ENCODE data around the gene WNK2.

Gene WNK2

DNA sequence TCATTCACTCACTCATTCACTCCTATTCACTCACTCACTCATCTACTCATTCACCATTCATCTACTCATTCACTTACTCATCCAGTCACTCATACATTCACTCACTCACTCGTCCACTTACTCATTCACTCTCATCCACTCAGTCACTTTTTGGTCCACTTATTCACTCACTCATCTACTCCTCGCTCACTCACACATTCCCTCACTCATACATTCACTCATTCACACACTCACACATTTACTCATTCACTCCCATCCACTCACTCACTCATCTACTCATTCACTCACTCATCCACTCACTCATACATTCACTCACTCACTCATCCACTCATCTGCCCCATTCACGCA is 27.7 kb downstream of the WNK2 start:
- TF ChIP-seq, protein P1, sequence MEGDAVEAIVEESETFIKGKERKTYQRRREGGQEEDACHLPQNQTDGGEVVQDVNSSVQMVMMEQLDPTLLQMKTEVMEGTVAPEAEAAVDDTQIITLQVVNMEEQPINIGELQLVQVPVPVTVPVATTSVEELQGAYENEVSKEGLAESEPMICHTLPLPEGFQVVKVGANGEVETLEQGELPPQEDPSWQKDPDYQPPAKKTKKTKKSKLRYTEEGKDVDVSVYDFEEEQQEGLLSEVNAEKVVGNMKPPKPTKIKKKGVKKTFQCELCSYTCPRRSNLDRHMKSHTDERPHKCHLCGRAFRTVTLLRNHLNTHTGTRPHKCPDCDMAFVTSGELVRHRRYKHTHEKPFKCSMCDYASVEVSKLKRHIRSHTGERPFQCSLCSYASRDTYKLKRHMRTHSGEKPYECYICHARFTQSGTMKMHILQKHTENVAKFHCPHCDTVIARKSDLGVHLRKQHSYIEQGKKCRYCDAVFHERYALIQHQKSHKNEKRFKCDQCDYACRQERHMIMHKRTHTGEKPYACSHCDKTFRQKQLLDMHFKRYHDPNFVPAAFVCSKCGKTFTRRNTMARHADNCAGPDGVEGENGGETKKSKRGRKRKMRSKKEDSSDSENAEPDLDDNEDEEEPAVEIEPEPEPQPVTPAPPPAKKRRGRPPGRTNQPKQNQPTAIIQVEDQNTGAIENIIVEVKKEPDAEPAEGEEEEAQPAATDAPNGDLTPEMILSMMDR (IDR thresholded peaks at IDR 0.05; ENCODE audit: insufficient read depth, low read length) = no peak
- TF ChIP-seq POLR2AphosphoS5 (IDR thresholded peaks at IDR 0.05; ENCODE audit: low read depth) (no peak), SPI1 (IDR thresholded peaks at IDR 0.05; ENCODE audit: borderline replicate concordance, low read depth) (no peak), GABPA (IDR thresholded peaks at IDR 0.05; ENCODE audit: low read depth) (no peak)
- TF ChIP-seq, protein P2, sequence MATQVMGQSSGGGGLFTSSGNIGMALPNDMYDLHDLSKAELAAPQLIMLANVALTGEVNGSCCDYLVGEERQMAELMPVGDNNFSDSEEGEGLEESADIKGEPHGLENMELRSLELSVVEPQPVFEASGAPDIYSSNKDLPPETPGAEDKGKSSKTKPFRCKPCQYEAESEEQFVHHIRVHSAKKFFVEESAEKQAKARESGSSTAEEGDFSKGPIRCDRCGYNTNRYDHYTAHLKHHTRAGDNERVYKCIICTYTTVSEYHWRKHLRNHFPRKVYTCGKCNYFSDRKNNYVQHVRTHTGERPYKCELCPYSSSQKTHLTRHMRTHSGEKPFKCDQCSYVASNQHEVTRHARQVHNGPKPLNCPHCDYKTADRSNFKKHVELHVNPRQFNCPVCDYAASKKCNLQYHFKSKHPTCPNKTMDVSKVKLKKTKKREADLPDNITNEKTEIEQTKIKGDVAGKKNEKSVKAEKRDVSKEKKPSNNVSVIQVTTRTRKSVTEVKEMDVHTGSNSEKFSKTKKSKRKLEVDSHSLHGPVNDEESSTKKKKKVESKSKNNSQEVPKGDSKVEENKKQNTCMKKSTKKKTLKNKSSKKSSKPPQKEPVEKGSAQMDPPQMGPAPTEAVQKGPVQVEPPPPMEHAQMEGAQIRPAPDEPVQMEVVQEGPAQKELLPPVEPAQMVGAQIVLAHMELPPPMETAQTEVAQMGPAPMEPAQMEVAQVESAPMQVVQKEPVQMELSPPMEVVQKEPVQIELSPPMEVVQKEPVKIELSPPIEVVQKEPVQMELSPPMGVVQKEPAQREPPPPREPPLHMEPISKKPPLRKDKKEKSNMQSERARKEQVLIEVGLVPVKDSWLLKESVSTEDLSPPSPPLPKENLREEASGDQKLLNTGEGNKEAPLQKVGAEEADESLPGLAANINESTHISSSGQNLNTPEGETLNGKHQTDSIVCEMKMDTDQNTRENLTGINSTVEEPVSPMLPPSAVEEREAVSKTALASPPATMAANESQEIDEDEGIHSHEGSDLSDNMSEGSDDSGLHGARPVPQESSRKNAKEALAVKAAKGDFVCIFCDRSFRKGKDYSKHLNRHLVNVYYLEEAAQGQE (IDR thresholded peaks at IDR 0.05; ENCODE audit: insufficient replicate concordance, low read depth) = no peak
- H3K27me3 ChIP-seq (ENCODE audit: insufficient read depth, poor library complexity, severe bottlenecking) = no peaks in the 10 kb centered on the region
- H3K27ac ChIP-seq (replicated peaks) = no peak overlapping the region
- DNase-seq (ENCODE audit: low read depth in 1 of 2, low spot score in 1 of 2) = no peak
- H3K4me3 ChIP-seq (replicated peaks; ENCODE audit: insufficient read depth, low read length) = no peak overlapping the region

DNA sequence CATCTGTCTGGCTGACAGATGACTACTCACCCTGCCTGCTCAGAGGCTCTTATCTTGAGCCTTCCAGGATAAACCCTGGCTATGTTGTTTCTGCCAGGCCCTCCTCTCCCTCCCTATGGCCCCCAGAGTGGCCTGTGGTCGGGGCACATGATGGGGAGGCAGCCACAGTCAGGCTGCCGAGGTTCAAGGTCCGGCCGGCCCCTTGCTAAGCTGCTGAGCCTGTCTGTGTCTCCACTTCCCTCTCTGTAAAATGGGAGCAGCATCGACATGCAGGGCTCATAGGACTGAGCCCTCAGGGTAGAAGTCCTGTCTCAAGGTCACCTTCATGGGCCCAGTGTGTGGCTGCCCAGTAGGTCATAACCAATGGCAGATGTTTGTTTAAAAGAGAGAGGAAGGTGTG is 28.5 kb downstream of the WNK2 start:
- Histone ChIP-seq H3K27ac (replicated peaks) (no peak overlapping the region), H3K4me3 (replicated peaks; ENCODE audit: insufficient read depth, low read length) (no peak overlapping the region), H3K27me3 (ENCODE audit: insufficient read depth, poor library complexity, severe bottlenecking) (no peaks in the 10 kb centered on the region)
- TF ChIP-seq GABPA (IDR thresholded peaks at IDR 0.05; ENCODE audit: low read depth) (no peak), POLR2AphosphoS5 (IDR thresholded peaks at IDR 0.05; ENCODE audit: low read depth) (no peak), SPI1 (IDR thresholded peaks at IDR 0.05; ENCODE audit: borderline replicate concordance, low read depth) (no peak)
- TF ChIP-seq, protein P2 (IDR thresholded peaks at IDR 0.05; ENCODE audit: insufficient replicate concordance, low read depth) = no peak
- TF ChIP-seq, protein P1 (IDR thresholded peaks at IDR 0.05; ENCODE audit: insufficient read depth, low read length) = no peak
- no peak for DNase-seq (ENCODE audit: low read depth in 1 of 2, low spot score in 1 of 2)

DNA sequence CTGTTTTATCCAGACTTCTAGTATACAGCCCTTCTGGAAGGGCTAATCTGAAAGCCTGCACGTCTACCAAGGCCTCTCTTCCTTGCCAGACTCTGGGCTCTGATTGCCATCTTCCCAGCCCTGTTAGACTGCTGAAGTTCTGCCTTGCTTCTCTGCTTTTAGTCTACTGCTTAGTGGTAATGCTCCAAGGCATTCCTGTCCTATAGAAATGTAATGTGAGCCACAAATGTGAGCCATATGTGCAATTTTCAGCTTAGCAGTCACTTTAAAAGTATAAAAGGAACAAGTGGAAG is 32.1 kb downstream of the WNK2 start:
- no peak overlapping the region for H3K4me3 ChIP-seq (replicated peaks; ENCODE audit: insufficient read depth, low read length)
- H3K27me3 ChIP-seq (ENCODE audit: insufficient read depth, poor library complexity, severe bottlenecking) = no peaks in the 10 kb centered on the region
- H3K27ac ChIP-seq (replicated peaks) = no peak overlapping the region
- TF ChIP-seq, protein P1 (IDR thresholded peaks at IDR 0.05; ENCODE audit: insufficient read depth, low read length) = no peak
- TF ChIP-seq POLR2AphosphoS5 (IDR thresholded peaks at IDR 0.05; ENCODE audit: low read depth) (no peak), GABPA (IDR thresholded peaks at IDR 0.05; ENCODE audit: low read depth) (no peak), SPI1 (IDR thresholded peaks at IDR 0.05; ENCODE audit: borderline replicate concordance, low read depth) (no peak)
- TF ChIP-seq, protein P2 (IDR thresholded peaks at IDR 0.05; ENCODE audit: insufficient replicate concordance, low read depth) = no peak
- no peak for DNase-seq (ENCODE audit: low read depth in 1 of 2, low spot score in 1 of 2)

Data from HL-60 (cell line).